Thoracic aorta (tissue), 2 donors: ENCODE measurements around the gene JAG2. TPM values are rescaled to one million over a fixed set of nuclear protein-coding genes. Genes with fewer than 3 reads are reported as not detected.

Experiments
- ATAC-seq: fragments of 150-250 bp; one replicate; pipeline ENCODE4 v1.8.0; 2017; ENCODE audit warnings: low read depth; ENCODE audit not compliant: insufficient number of reproducible peaks, low FRiP score
- DNase-seq: peaks from one replicate; pipeline ENCODE4 v3.0.0-alpha.2; 2020; ENCODE audit warnings: low spot score
- H3K27ac ChIP-seq, 2 donors: fragments of 200-600 bp; sonication (generic); 1 replicate in 1 of 2; 2 replicates in 1 of 2; pipeline ENCODE4 v1.5.1; 2016; ENCODE audit warnings: mild to moderate bottlenecking in 2 of 2, moderate library complexity in 2 of 2
- H3K27me3 ChIP-seq: fragments of 200-600 bp; sonication (generic); replicated peaks from 2 replicates; pipeline ENCODE4 v1.6.0; 2016; ENCODE audit warnings: mild to moderate bottlenecking; ENCODE audit not compliant: insufficient read depth
- H3K36me3 ChIP-seq: fragments of 200-600 bp; sonication (generic); one replicate; pipeline ENCODE4 v1.5.1; 2016
- H3K4me1 ChIP-seq, 2 donors: fragments of 200-600 bp; sonication (generic); 1 replicate in 1 of 2; 2 replicates in 1 of 2; pipeline versions ENCODE4 v1.5.1 to v1.6.0; 2016; ENCODE audit warnings: low read depth in 2 of 2, mild to moderate bottlenecking in 1 of 2; ENCODE audit not compliant: control insufficient read depth in 1 of 2
- H3K4me3 ChIP-seq: fragments of 200-600 bp; sonication (generic); 2 replicates; pipeline ENCODE4 v1.5.1; 2016; ENCODE audit warnings: mild to moderate bottlenecking
- H3K9me3 ChIP-seq: fragments of 200-600 bp; sonication (generic); 2 replicates; pipeline ENCODE4 v1.5.1; 2016
- CTCF ChIP-seq: fragments of 200-600 bp; sonication (generic); IDR thresholded peaks from one replicate; pipeline ENCODE4 v1.5.1; 2019; ENCODE audit warnings: antibody characterized with exemption
- total RNA-seq, 2 donors: library from RNA; depleted of rRNA; stranded (reverse); fragments of >200 nt; gene quantifications; one replicate each; pipeline versions ENCODE4 v1.1.0 to v1.2.3, GENCODE V29; 2016

The JAG2 gene
- 10 to 100 TPM in 1 of 2 donors, 1 to 10 TPM in 1; 8.8 to 12.0 TPM for total RNA-seq

- Histone ChIP-seq H3K4me3 (peak within 1 kb of the TSS; percentile 62), H3K9me3 (no peaks in the 10 kb centered on the region), H3K27ac (no peak within 1 kb of the TSS), H3K4me1 (peaks cover 12 to 29% of the 10 kb centered on the region in 2 donors), H3K36me3 (no peaks in the 10 kb centered on the region), H3K27me3 (no peaks in the 10 kb centered on the region)
- DNase-seq (no peak), ATAC-seq (no peak)
- no peak for TF ChIP-seq CTCF
Observed at GRCh38 chr14:105168496-105168978, at the start of gene JAG2. Gene JAG2 (minus strand): TSS chr14:105168776. CDS start chr14:105168420, 356 bp downstream.

DNA sequence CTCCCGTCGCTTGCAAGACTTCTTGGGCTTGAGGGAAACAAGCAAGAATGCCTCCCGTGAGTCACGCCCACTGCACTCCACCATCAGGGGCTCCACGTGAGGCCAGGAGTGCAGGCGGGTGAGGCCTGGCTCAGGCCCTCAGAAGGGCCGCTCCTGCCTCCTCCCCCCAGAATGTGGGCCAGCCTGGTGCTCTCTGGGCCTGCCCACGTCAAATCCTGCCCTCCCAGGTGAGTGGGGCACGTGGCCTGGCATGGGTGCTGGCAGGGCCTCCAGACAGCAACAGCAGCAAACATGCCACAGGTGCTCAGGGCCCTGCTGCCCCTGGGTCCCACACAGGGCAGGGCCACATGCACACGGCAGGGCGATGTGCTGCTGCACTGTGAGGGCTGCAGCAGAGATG lies 49.2 kb upstream of the JAG2 start:
- H3K9me3 ChIP-seq, result no peaks in the 10 kb centered on the region
- peaks cover 36% of the 10 kb centered on the region for H3K36me3 ChIP-seq

GRCh38 chr14:105216490-105217247 lies 48.1 kb upstream of the JAG2 start:
- Histone ChIP-seq H3K36me3 (peaks cover 36% of the 10 kb centered on the region), H3K27ac (no peak overlapping the region), H3K9me3 (no peaks in the 10 kb centered on the region), H3K4me3 (no peak overlapping the region), H3K27me3 (no peaks in the 10 kb centered on the region), H3K4me1 (no peaks in the 10 kb centered on the region)
- DNase-seq (no peak), ATAC-seq (no peak)
- TF ChIP-seq CTCF, result no peak

More for the DNA sequence above, 49.2 kb upstream of the JAG2 start:
- Histone ChIP-seq H3K4me1 (no peaks in the 10 kb centered on the region), H3K4me3 (no peak overlapping the region), H3K27ac (no peak overlapping the region), H3K27me3 (no peaks in the 10 kb centered on the region)
- no peak for TF ChIP-seq CTCF
- no peak for ATAC-seq
- DNase-seq, result no peak

GRCh38 chr14:105215602-105216001 lies 47.0 kb upstream of the JAG2 start:
- ATAC-seq (no peak), DNase-seq (no peak)
- Histone ChIP-seq H3K4me3 (no peak overlapping the region), H3K27me3 (no peaks in the 10 kb centered on the region), H3K27ac (no peak overlapping the region), H3K9me3 (no peaks in the 10 kb centered on the region), H3K36me3 (peaks cover 29% of the 10 kb centered on the region), H3K4me1 (no peaks in the 10 kb centered on the region)
- no peak for TF ChIP-seq CTCF

DNA sequence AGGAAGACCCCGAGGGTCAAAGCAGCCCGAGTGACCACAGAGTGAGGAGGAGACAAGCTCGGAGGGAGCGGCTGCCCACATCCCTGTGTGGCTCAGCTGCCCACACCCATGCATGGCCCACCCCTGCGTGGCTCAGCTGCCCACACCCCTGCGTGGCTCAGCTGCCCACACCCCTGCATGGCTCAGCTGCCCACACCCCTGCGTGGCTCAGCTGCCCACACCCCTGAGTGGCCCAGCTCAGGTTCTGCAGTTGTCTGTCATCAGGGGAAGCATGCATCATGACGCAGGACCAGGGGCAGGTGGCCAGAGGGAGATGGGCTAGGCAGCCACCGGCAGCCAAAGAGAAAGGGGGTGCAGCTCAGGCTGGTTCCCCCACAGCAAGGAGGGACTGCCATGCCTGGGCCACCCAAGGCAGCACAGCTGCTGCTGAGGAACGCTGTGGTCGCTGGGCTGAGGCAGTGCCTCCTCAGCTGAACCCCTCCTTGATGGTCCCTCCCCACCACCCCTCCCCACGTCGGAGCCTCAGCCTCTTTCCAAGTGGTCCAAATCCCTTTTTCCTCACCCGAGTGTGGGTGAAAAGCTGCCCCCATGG lies 45.8 kb upstream of the JAG2 start:
- Histone ChIP-seq H3K27ac (no peak overlapping the region), H3K36me3 (peaks cover 28% of the 10 kb centered on the region), H3K9me3 (no peaks in the 10 kb centered on the region), H3K4me1 (no peaks in the 10 kb centered on the region), H3K27me3 (no peaks in the 10 kb centered on the region), H3K4me3 (no peak overlapping the region)
- DNase-seq (no peak), ATAC-seq (no peak)
- no peak for TF ChIP-seq CTCF
